Esophagus muscularis mucosa (tissue), 4 donors: Measurements from ENCODE around the gene ANK2.

Experiments
- CTCF ChIP-seq, 3 experiments: fragments of 200-600 bp in 2 of 3; fragments of 450-650 bp in 1 of 3; sonication (generic) in 2 of 3; IDR thresholded peaks; one replicate each; pipeline ENCODE4 v1.5.1; 2017 to 2019; ENCODE audit warnings: antibody characterized with exemption in 3 of 3, mild to moderate bottlenecking in 2 of 3, moderate library complexity in 1 of 3
- EP300 ChIP-seq: sonication (generic); formaldehyde crosslinking; IDR thresholded peaks from one replicate; pipeline ENCODE4 v1.6.1; 2017; ENCODE audit warnings: antibody characterized with exemption
- POLR2A ChIP-seq: fragments of 450-650 bp; IDR thresholded peaks from one replicate; pipeline ENCODE4 v1.6.1; 2017; ENCODE audit warnings: antibody characterized with exemption, moderate library complexity, mild to moderate bottlenecking, low read depth
- POLR2AphosphoS5 ChIP-seq, 2 donors: sonication (generic); formaldehyde crosslinking; IDR thresholded peaks; one replicate each; pipeline ENCODE4 v1.6.1; 2017; ENCODE audit warnings: antibody characterized with exemption in 2 of 2

- TF ChIP-seq POLR2AphosphoS5 (IDR thresholded peaks at IDR 0.05) (no peak), CTCF (IDR thresholded peaks at IDR 0.05) (no peak), EP300 (no peak), POLR2A (no peak)
Measured at GRCh38 chr4:113088050-113088449, 38.6 kb downstream of the ANK2 start.
